Smooth muscle cell (in vitro differentiated cells): ENCODE data around the gene SLC41A3. TPM values are rescaled to one million over a fixed set of nuclear protein-coding genes. Genes with fewer than 3 reads are reported as not detected.

Experiments used
- DNase-seq: peaks from one replicate; lab custom pipeline; 2025; ENCODE audit not compliant: unreplicated experiment; lab: John Stamatoyannopoulos, UW
- H2AFZ ChIP-seq: fragments of 200-600 bp; sonication (generic); 2 replicates; pipeline ENCODE4 v1.6.0; 2016; ENCODE audit warnings: antibody characterized with exemption, low read depth, mild to moderate bottlenecking
- H3F3A ChIP-seq: fragments of 200-600 bp; sonication (generic); 2 replicates; pipeline ENCODE4 v1.6.0; 2017; ENCODE audit warnings: antibody characterized with exemption, low read depth
- H3K27ac ChIP-seq: fragments of 200-600 bp; sonication (generic); 2 replicates; pipeline ENCODE4 v1.5.1; 2016; ENCODE audit warnings: low read depth, mild to moderate bottlenecking
- H3K27me3 ChIP-seq: fragments of 200-600 bp; sonication (generic); 2 replicates; pipeline ENCODE4 v1.6.1; 2016; ENCODE audit warnings: low read depth, mild to moderate bottlenecking
- H3K36me3 ChIP-seq: fragments of 200-600 bp; sonication (generic); 2 replicates; pipeline ENCODE4 v1.5.1; 2016; ENCODE audit warnings: low read depth
- H3K4me1 ChIP-seq: fragments of 200-600 bp; sonication (generic); 2 replicates; pipeline ENCODE4 v1.5.1; 2016; ENCODE audit warnings: low read depth
- H3K4me2 ChIP-seq: fragments of 200-600 bp; sonication (generic); 2 replicates; pipeline ENCODE4 v1.6.0; 2016; ENCODE audit warnings: mild to moderate bottlenecking
- H3K4me3 ChIP-seq: fragments of 200-600 bp; sonication (generic); 2 replicates; pipeline ENCODE4 v1.5.1; 2016; ENCODE audit warnings: mild to moderate bottlenecking
- H3K79me2 ChIP-seq: fragments of 200-600 bp; sonication (generic); 2 replicates; pipeline ENCODE4 v1.6.0; 2016; ENCODE audit warnings: low read depth, mild to moderate bottlenecking
- H3K9ac ChIP-seq: fragments of 200-600 bp; sonication (generic); 2 replicates; pipeline ENCODE4 v1.6.0; 2016; ENCODE audit warnings: low read depth
- H3K9me3 ChIP-seq: fragments of 200-600 bp; sonication (generic); replicated peaks from 2 replicates; pipeline ENCODE4 v1.5.1; 2016; ENCODE audit warnings: low read depth
- H4K20me1 ChIP-seq: fragments of 200-600 bp; sonication (generic); 2 replicates; pipeline ENCODE4 v1.6.0; 2016; ENCODE audit warnings: low read depth
- CTCF ChIP-seq: fragments of 200-600 bp; sonication (generic); IDR thresholded peaks from 2 replicates; pipeline ENCODE4 v1.5.1; 2017; ENCODE audit warnings: borderline replicate concordance, mild to moderate bottlenecking, antibody characterized with exemption; ENCODE audit not compliant: insufficient read depth, poor library complexity, severe bottlenecking
- WGBS: methylation state at CpG from one replicate; pipeline ENCODE4 v1.1.7; 2016; ENCODE audit warnings: low lambda C conversion rate; 5-methylcytosine and 5-hydroxymethylcytosine counted together
- polyA plus RNA-seq: library from polyadenylated mRNA; unstranded; fragments of >200 nt; fragmentation: Nextera tagmentation; extraction: Ambion mirVana; gene quantifications from 2 replicates; pipeline ENCODE4 v1.2.1, GENCODE V29; 2016
- total RNA-seq: library from RNA; depleted of rRNA; stranded (reverse); fragments of >200 nt; gene quantifications from 2 replicates; pipeline ENCODE4 v1.2.3, GENCODE V29; 2014

Gene SLC41A3
- total and polyA plus RNA-seq, 2 experiments from 2014 or later = 20.7 to 23.9 TPM

GRCh38 chr3:126063358-126063965 lies 20.5 kb downstream of the SLC41A3 start:
- WGBS = 94% methylated on average over 8 of the region's 8 CpGs
- no peaks in the 10 kb centered on the region for H3K27me3 ChIP-seq
- no peak overlapping the region for H3K27ac ChIP-seq
- H3K9me3 ChIP-seq = no peaks in the 10 kb centered on the region
- H3F3A ChIP-seq = no peaks in the 10 kb centered on the region
- no peaks in the 10 kb centered on the region for H4K20me1 ChIP-seq
- no peak overlapping the region for H3K4me3 ChIP-seq
- no peak overlapping the region for H3K4me2 ChIP-seq
- no peaks in the 10 kb centered on the region for H3K79me2 ChIP-seq
- no peak overlapping the region for H3K9ac ChIP-seq
- TF ChIP-seq CTCF = no peak
- H3K36me3 ChIP-seq = no peaks in the 10 kb centered on the region
- no peaks in the 10 kb centered on the region for H3K4me1 ChIP-seq
- H2AFZ ChIP-seq = no peak overlapping the region
- no peak for DNase-seq

- Histone ChIP-seq H3F3A (no peaks in the 10 kb centered on the region), H4K20me1 (no peaks in the 10 kb centered on the region), H2AFZ (no peak overlapping the region), H3K9ac (no peak overlapping the region), H3K36me3 (no peaks in the 10 kb centered on the region), H3K79me2 (no peaks in the 10 kb centered on the region), H3K4me1 (no peaks in the 10 kb centered on the region), H3K27ac (no peak overlapping the region), H3K9me3 (no peaks in the 10 kb centered on the region), H3K4me2 (no peak overlapping the region), H3K27me3 (no peaks in the 10 kb centered on the region), H3K4me3 (no peak overlapping the region)
- 91% methylated on average over 8 of the region's 8 CpGs for WGBS
- TF ChIP-seq CTCF = no peak
- no peak for DNase-seq
Measured at GRCh38 chr3:126061301-126062032, 22.5 kb downstream of the SLC41A3 start.

- WGBS = 95% methylated on average over 7 of the region's 7 CpGs
- Histone ChIP-seq H2AFZ (no peak overlapping the region), H3F3A (no peaks in the 10 kb centered on the region), H3K27me3 (no peaks in the 10 kb centered on the region), H3K27ac (no peak overlapping the region), H3K9me3 (no peaks in the 10 kb centered on the region), H3K4me1 (no peaks in the 10 kb centered on the region), H3K4me2 (no peak overlapping the region), H3K4me3 (no peak overlapping the region), H3K79me2 (no peaks in the 10 kb centered on the region), H3K36me3 (no peaks in the 10 kb centered on the region), H3K9ac (no peak overlapping the region), H4K20me1 (no peaks in the 10 kb centered on the region)
- no peak for DNase-seq
- no peak for TF ChIP-seq CTCF
Measured at GRCh38 chr3:126060613-126061145, 23.2 kb downstream of the SLC41A3 start.
